Mesothelial cell of epicardium (in vitro differentiated cells): ENCODE measurements around the gene SOWAHB. TPM values are rescaled to one million over a fixed set of nuclear protein-coding genes. Genes with fewer than 3 reads are reported as not detected.

ENCODE experiments used
- DNase-seq, 2 experiments: peaks; one replicate each; pipeline ENCODE4 v3.0.0; 2021; ENCODE audit warnings: low spot score in 2 of 2; ENCODE audit not compliant: unreplicated experiment in 2 of 2
- H3K27ac Mint-ChIP-seq: 2 replicates; pipeline ENCODE4 v1.8.0; 2021; ENCODE audit warnings: mixed read lengths
- H3K27me3 Mint-ChIP-seq: 2 replicates; pipeline ENCODE4 v1.8.0; 2021; ENCODE audit warnings: low read depth, mixed read lengths
- H3K36me3 Mint-ChIP-seq: 2 replicates; pipeline ENCODE4 v1.8.0; 2021; ENCODE audit warnings: mixed read lengths
- H3K4me1 Mint-ChIP-seq: 2 replicates; pipeline ENCODE4 v1.8.0; 2021; ENCODE audit warnings: mixed read lengths
- H3K4me3 Mint-ChIP-seq: 2 replicates; pipeline ENCODE4 v1.8.0; 2021; ENCODE audit warnings: mild to moderate bottlenecking, moderate library complexity, mixed read lengths
- H3K9me3 Mint-ChIP-seq: 2 replicates; pipeline ENCODE4 v1.8.0; 2021; ENCODE audit warnings: mixed read lengths
- CTCF ChIP-seq: fragments of 200-600 bp; sonication (generic); IDR thresholded peaks from one replicate; pipeline ENCODE4 v1.5.0; 2021; ENCODE audit warnings: antibody characterized with exemption; ENCODE audit not compliant: unreplicated experiment
- total RNA-seq: library from RNA; stranded (reverse); gene quantifications from 3 replicates; pipeline ENCODE4 v1.2.1, GENCODE V29; 2021

The SOWAHB gene
- total RNA-seq, 1 donor from 2014 or later: 1.1 TPM

- H3K27me3 Mint-ChIP-seq: no peaks in the 10 kb centered on the region
- H3K9me3 Mint-ChIP-seq: peaks cover 14% of the 10 kb centered on the region
- H3K27ac Mint-ChIP-seq: no peak overlapping the region
- no peak overlapping the region for H3K4me3 Mint-ChIP-seq
- peaks cover 5% of the 10 kb centered on the region for H3K4me1 Mint-ChIP-seq
- peaks cover 2% of the 10 kb centered on the region for H3K36me3 Mint-ChIP-seq
- DNase-seq: no peak
- no peak for TF ChIP-seq CTCF
These were observed 47.9 kb downstream of the SOWAHB start for GRCh38 chr4:76850010-76850441.

Other genes starting within 250 kb of the SOWAHB start
- gene SEPTIN11, start 51.6 kb upstream of the SOWAHB start, total RNA-seq: 83.6 to 88.5 TPM (median 84.1 TPM) in 3 replicates
- gene CCNI, start 177.8 kb upstream of the SOWAHB start, total RNA-seq: 242 to 254 TPM (median 245 TPM) in 3 replicates